H1 (cell line): ENCODE results near the gene ATP2B3. TPM values are rescaled to one million over a fixed set of nuclear protein-coding genes. Genes with fewer than 3 reads are reported as not detected.

Source experiments
- BACH1 ChIP-seq: IDR thresholded peaks from 2 replicates; pipeline ENCODE4 v1.6.1; 2012; ENCODE audit warnings: low read length, improper control_type of control experiment
- EP300 ChIP-seq, 2 experiments: IDR thresholded peaks; 1 replicate in 1 of 2; 2 replicates in 1 of 2; pipeline ENCODE4 v1.6.1; 2011 to 2012; ENCODE audit warnings: low read depth in 2 of 2, low read length in 2 of 2, mild to moderate bottlenecking in 2 of 2, borderline replicate concordance in 1 of 2, inconsistent platforms in 1 of 2, moderate library complexity in 1 of 2
- PHF8 ChIP-seq: fragments of 200-600 bp; sonication (generic); conservative IDR thresholded peaks from 2 replicates; pipeline ENCODE4 v1.7.1; 2012; ENCODE audit warnings: low read depth, mild to moderate bottlenecking, inconsistent platforms, low read length, moderate library complexity
- TEAD4 ChIP-seq: IDR thresholded peaks from 2 replicates; pipeline ENCODE4 v1.6.1; 2012; ENCODE audit warnings: low read depth, low read length, inconsistent platforms, mixed read lengths
- polyA plus RNA-seq, 7 experiments: library from polyadenylated mRNA; depleted of rRNA in 3 of 7; stranded (reverse) in 5 of 7; unstranded in 2 of 7; fragments of >200 nt in 5 of 7; fragments of 200-250 nt in 2 of 7; gene quantifications; 1 replicate in 5 of 7; 2 replicates in 1 of 7; 4 replicates in 1 of 7; pipeline versions ENCODE4 v1.2.1 to v1.2.3, GENCODE V29; 2011 to 2013; ENCODE audit warnings: missing spikeins in 2 of 7, mixed read lengths in 2 of 7
- total RNA-seq: library from RNA; stranded (reverse); fragmentation: NEBNext Ultra II Directional; extraction: Animal tissue kit (Norgen Biotek cat#: 25700); gene quantifications from 2 replicates; pipeline ENCODE4 v1.2.1, GENCODE V29; 2021
- TF ChIP-seq, protein P1 (sequence below): IDR thresholded peaks from 2 replicates; pipeline ENCODE4 v1.6.1; 2012; ENCODE audit warnings: inconsistent platforms

Gene ATP2B3
- total and polyA plus RNA-seq, 2 of the 8 experiments (the other 6 are each of a cell fraction or from before 2014, with no cell fraction given): 0.14 to 0.19 TPM

DNA sequence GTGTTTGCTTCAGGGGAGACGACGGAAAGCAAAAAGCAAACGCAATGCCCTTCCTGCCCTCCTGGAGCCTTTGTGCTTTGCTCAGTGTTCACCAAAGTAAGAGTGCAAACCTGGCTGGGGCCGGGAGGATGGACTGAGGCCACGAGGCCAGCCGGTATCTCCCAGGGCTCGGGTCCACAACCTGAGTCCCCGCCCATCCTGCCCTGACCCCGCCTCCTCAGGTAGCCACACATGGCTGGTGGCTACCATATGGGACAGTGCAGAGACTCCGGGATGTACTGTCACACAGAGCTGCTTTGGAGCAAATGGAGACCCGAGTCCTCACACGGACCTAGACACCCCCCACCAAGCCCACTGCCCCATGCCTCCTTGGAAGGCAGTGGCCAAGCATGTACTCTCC lies 4.8 kb downstream of the ATP2B3 start (continued):
- no peak for TF ChIP-seq EP300 (IDR thresholded peaks at IDR 0.05; ENCODE audit: borderline replicate concordance in 1 of 2, low read depth in 2 of 2, low read length in 2 of 2)
- no peak for TF ChIP-seq TEAD4
- TF ChIP-seq PHF8: no peak
- TF ChIP-seq BACH1: no peak
- TF ChIP-seq, protein P1, sequence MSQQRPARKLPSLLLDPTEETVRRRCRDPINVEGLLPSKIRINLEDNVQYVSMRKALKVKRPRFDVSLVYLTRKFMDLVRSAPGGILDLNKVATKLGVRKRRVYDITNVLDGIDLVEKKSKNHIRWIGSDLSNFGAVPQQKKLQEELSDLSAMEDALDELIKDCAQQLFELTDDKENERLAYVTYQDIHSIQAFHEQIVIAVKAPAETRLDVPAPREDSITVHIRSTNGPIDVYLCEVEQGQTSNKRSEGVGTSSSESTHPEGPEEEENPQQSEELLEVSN: no peak
